ENCODE data around the gene UNC79.

DNA sequence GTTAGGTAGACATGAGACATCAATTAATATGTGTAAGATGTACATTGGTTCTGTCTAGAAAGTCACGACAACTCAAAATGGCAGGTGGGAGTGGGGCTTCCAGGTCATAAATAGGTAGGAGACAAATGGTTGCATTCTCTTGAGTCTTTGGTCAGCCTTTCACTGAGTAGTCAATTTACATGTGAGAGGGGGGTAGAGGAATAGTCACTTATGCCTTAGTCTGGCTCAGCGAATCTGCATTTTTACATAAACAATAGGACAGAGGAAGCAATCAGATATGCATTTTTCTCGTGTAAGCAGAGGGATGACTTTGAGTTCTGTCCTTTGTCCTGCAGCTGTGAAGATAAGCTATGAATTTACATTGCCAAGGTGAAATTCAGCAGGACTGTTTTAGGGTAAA, 27.8 kb upstream of the UNC79 start:
- TF ChIP-seq, protein P1, sequence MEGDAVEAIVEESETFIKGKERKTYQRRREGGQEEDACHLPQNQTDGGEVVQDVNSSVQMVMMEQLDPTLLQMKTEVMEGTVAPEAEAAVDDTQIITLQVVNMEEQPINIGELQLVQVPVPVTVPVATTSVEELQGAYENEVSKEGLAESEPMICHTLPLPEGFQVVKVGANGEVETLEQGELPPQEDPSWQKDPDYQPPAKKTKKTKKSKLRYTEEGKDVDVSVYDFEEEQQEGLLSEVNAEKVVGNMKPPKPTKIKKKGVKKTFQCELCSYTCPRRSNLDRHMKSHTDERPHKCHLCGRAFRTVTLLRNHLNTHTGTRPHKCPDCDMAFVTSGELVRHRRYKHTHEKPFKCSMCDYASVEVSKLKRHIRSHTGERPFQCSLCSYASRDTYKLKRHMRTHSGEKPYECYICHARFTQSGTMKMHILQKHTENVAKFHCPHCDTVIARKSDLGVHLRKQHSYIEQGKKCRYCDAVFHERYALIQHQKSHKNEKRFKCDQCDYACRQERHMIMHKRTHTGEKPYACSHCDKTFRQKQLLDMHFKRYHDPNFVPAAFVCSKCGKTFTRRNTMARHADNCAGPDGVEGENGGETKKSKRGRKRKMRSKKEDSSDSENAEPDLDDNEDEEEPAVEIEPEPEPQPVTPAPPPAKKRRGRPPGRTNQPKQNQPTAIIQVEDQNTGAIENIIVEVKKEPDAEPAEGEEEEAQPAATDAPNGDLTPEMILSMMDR (IDR thresholded peaks at IDR 0.05) = no peak
- TF ChIP-seq POLR2AphosphoS5 (IDR thresholded peaks at IDR 0.05) = no peak

Measured in transverse colon (tissue), 4 donors.